ENCODE data around the gene ADGRD2. TPM values are rescaled to one million over a fixed set of nuclear protein-coding genes. Genes with fewer than 3 reads are reported as not detected.

Gene ADGRD2
- total and polyA plus RNA-seq, 2 of the 13 experiments (the other 11 are each of a cell fraction or from before 2014, with no cell fraction given), result not detected

- TF ChIP-seq FUBP1 (CRISPR knock-in tag; IDR thresholded peaks at IDR 0.05; ENCODE audit: borderline replicate concordance), result no peak; the same call in 1 of the 2 replicates
- peak; percentile 69; the same call in 1 of the 2 replicates for TF ChIP-seq NR1H2 (CRISPR knock-in tag; IDR thresholded peaks at IDR 0.05; ENCODE audit: borderline replicate concordance, low read depth)
- TF ChIP-seq ZFP1 (CRISPR knock-in tag; IDR thresholded peaks at IDR 0.05), result no peak
- peak; percentile 62; the same call in 1 of the 2 replicates for TF ChIP-seq CSRNP1 (CRISPR knock-in tag; IDR thresholded peaks at IDR 0.05)
- peak; percentile 36; the same call in 1 of the 2 replicates for TF ChIP-seq AHR (CRISPR knock-in tag; IDR thresholded peaks at IDR 0.05)
- peak; percentile 96 for TF ChIP-seq ZBTB38 (CRISPR knock-in tag; IDR thresholded peaks at IDR 0.05)
- TF ChIP-seq KMT2B (CRISPR knock-in tag; IDR thresholded peaks at IDR 0.05), result peak; percentile 35; the same call in 1 of the 2 replicates
- TF ChIP-seq HOXA9 (CRISPR knock-in tag; IDR thresholded peaks at IDR 0.05; ENCODE audit: borderline replicate concordance), result 0 out of 2 replicates have a peak, but pooled peaks have one; percentile 59
- TF ChIP-seq ZNF460 (CRISPR knock-in tag; IDR thresholded peaks at IDR 0.05; ENCODE audit: borderline replicate concordance), result no peak
- TF ChIP-seq HHEX (CRISPR knock-in tag; IDR thresholded peaks at IDR 0.05), result no peak
- TF ChIP-seq ZFP36L1 (CRISPR knock-in tag; IDR thresholded peaks at IDR 0.05), result no peak
- TF ChIP-seq ZNF484 (CRISPR knock-in tag; IDR thresholded peaks at IDR 0.05; ENCODE audit: borderline replicate concordance, low read depth), result 0 out of 2 replicates have a peak, but pooled peaks have one; percentile 17
- no peak for TF ChIP-seq ZEB1 (IDR thresholded peaks at IDR 0.05; ENCODE audit: insufficient replicate concordance, low read depth)
- peak in 1 of 2 experiments; percentile 80; a peak in 2 of 4 replicates for TF ChIP-seq POLR2A (IDR thresholded peaks at IDR 0.05; ENCODE audit: insufficient read depth in 1 of 2, low read depth in 2 of 2, low read length in 2 of 2)
- no peak for TF ChIP-seq ZNF652 (CRISPR knock-in tag; IDR thresholded peaks at IDR 0.05; ENCODE audit: borderline replicate concordance, low read depth)
- peak; percentile 3; the same call in 1 of the 2 replicates for TF ChIP-seq MYPOP (CRISPR knock-in tag; IDR thresholded peaks at IDR 0.05)
- no peak for TF ChIP-seq ZKSCAN5 (CRISPR knock-in tag; IDR thresholded peaks at IDR 0.05)
- TF ChIP-seq SYNCRIP (IDR thresholded peaks at IDR 0.05; ENCODE audit: insufficient read depth, low read depth, low read length), result no peak
- no peak for TF ChIP-seq ZFAT (CRISPR knock-in tag; conservative IDR thresholded peaks at IDR 0.05)
- no peak; the same call in 1 of the 2 replicates for TF ChIP-seq ZNF772 (CRISPR knock-in tag; IDR thresholded peaks at IDR 0.05)
- TF ChIP-seq KLF6 (CRISPR knock-in tag; IDR thresholded peaks at IDR 0.05), result 0 out of 2 replicates have a peak, but pooled peaks have one; percentile 20
- TF ChIP-seq SMYD3 (CRISPR knock-in tag; IDR thresholded peaks at IDR 0.05), result 0 out of 2 replicates have a peak, but pooled peaks have one; percentile 50
- TF ChIP-seq NCOA1 (CRISPR knock-in tag; IDR thresholded peaks at IDR 0.05), result no peak
- no peak for TF ChIP-seq ZNF878 (CRISPR knock-in tag; IDR thresholded peaks at IDR 0.05)
- peak; percentile 25; the same call in 1 of the 2 replicates for TF ChIP-seq ZNF260 (CRISPR knock-in tag; IDR thresholded peaks at IDR 0.05; ENCODE audit: borderline replicate concordance, low read depth)
Measured at GRCh38 chr9:124506931-124507879, 57.0 kb downstream of the ADGRD2 start, which contains the start of gene NR5A1 (continued).

All from HepG2 (cell line).